Stimulated activated CD8-positive, alpha-beta memory T cell treated with anti-CD3 and anti-CD28 coated beads, Interleukin-4, amount 100 ng/mL, for 1 hour (primary cell): ENCODE data around the gene WAC.
"Not testable (repeated sequence)": the region's sequence is repeated elsewhere in the genome, so short reads cannot be mapped to it uniquely, and the experiment has no call there.

ENCODE experiments used
- DNase-seq, 2 donors: peaks; one replicate each; pipeline ENCODE4 v3.0.0-alpha.2; 2020; ENCODE audit warnings: low read depth in 2 of 2, low spot score in 1 of 2

WAC gene

GRCh38 chr10:28604567-28605536, 71.9 kb downstream of the WAC start:
- no peak for DNase-seq

GRCh38 chr10:28606568-28606967, 73.7 kb downstream of the WAC start:
- DNase-seq = no peak

- not testable (repeated sequence) for DNase-seq
These were observed 76.7 kb downstream of the WAC start for GRCh38 chr10:28609636-28610035.

GRCh38 chr10:28612877-28613276, 80.0 kb downstream of the WAC start:
- DNase-seq = no peak

- DNase-seq = no peak
These were observed 83.6 kb downstream of the WAC start for GRCh38 chr10:28616514-28616913.

- DNase-seq = no peak
These were observed 86.5 kb downstream of the WAC start for GRCh38 chr10:28619455-28619854.

GRCh38 chr10:28620251-28620650, 87.3 kb downstream of the WAC start:
- no peak for DNase-seq

GRCh38 chr10:28623483-28623882, 90.6 kb downstream of the WAC start:
- DNase-seq = no peak

GRCh38 chr10:28624351-28624750, 91.4 kb downstream of the WAC start:
- DNase-seq = no peak

- DNase-seq = no peak
These were observed 94.2 kb downstream of the WAC start for GRCh38 chr10:28627102-28627501.

- peak; percentile 29 to 33 for DNase-seq
These were observed 95.4 kb downstream of the WAC start for GRCh38 chr10:28628184-28628893.

- DNase-seq = no peak
These were observed 99.1 kb downstream of the WAC start for GRCh38 chr10:28631896-28632583.

GRCh38 chr10:28632584-28632945, 99.6 kb downstream of the WAC start:
- no peak for DNase-seq

GRCh38 chr10:28633750-28634149, 100.8 kb downstream of the WAC start:
- no peak for DNase-seq

- DNase-seq = no peak
These were observed 104.4 kb downstream of the WAC start for GRCh38 chr10:28637346-28637745.

- DNase-seq = no peak
These were observed 105.5 kb downstream of the WAC start for GRCh38 chr10:28638392-28638791.

GRCh38 chr10:28640551-28640950, 107.6 kb downstream of the WAC start:
- DNase-seq = no peak

- no peak for DNase-seq
These were observed 111.7 kb downstream of the WAC start for GRCh38 chr10:28644647-28645046.

GRCh38 chr10:28652106-28652505, 119.2 kb downstream of the WAC start:
- no peak for DNase-seq

- no peak for DNase-seq
These were observed 119.8 kb downstream of the WAC start for GRCh38 chr10:28652703-28653102.

- DNase-seq = not testable (repeated sequence)
These were observed 125.9 kb downstream of the WAC start for GRCh38 chr10:28658824-28659223.

- DNase-seq = no peak
These were observed 128.1 kb downstream of the WAC start for GRCh38 chr10:28661035-28661434.
